Endothelial cell of umbilical vein (primary cell): Measurements from ENCODE around the gene MCM7. TPM values are rescaled to one million over a fixed set of nuclear protein-coding genes. Genes with fewer than 3 reads are reported as not detected.

Experiments
- BruUV-seq: library from RNA; stranded (reverse); fragments of 400-500 nt; replicated peaks from 2 replicates; lab custom pipeline; 2021; lab: Mats Ljungman, UMichigan
- CTCF ChIA-PET: fragments of 300-600, 350-600 bp; sonication (Branson Sonifier 250); formaldehyde crosslinking; loops from one replicate; lab custom pipeline; 2021; ENCODE audit warnings: antibody characterized with exemption, inconsistent platforms; lab: Charles Lee
- POLR2A ChIA-PET: fragments of 300-600, 350-600 bp; sonication (Branson Sonifier 250); formaldehyde crosslinking; loops from one replicate; lab custom pipeline; 2021; ENCODE audit warnings: antibody characterized with exemption, inconsistent platforms; lab: Charles Lee
- DNase-seq: peaks from one replicate; pipeline ENCODE4 v3.0.0-alpha.2; 2011; ENCODE audit warnings: low read depth, low spot score
- FAIRE-seq: peaks from 2 replicates; lab custom pipeline; 2011; peaks lifted over from hg19 to GRCh38; lab: Jason Lieb, UNC
- H2AFZ ChIP-seq: 2 replicates; pipeline ENCODE4 v1.6.0; 2012; ENCODE audit warnings: low read depth, low read length, control low read depth, inconsistent platforms
- H3K27ac ChIP-seq: 2 replicates; pipeline ENCODE4 v1.5.1; 2011; ENCODE audit warnings: low read depth, mild to moderate bottlenecking, control low read depth, low read length, moderate library complexity; ENCODE audit not compliant: insufficient read depth
- H3K27me3 ChIP-seq, 2 experiments: 2 replicates each; pipeline versions ENCODE4 v1.6.0 to v1.6.1; 2011; ENCODE audit warnings: low read length in 2 of 2, mixed read lengths in 1 of 2; ENCODE audit not compliant: control insufficient read depth in 2 of 2, insufficient read depth in 2 of 2
- H3K36me3 ChIP-seq, 2 experiments: 2 replicates in 1 of 2; 3 replicates in 1 of 2; pipeline ENCODE4 v1.5.1; 2011; ENCODE audit warnings: low read length in 2 of 2, mild to moderate bottlenecking in 1 of 2, moderate library complexity in 1 of 2; ENCODE audit not compliant: control insufficient read depth in 2 of 2, insufficient read depth in 2 of 2; ENCODE audit errors: extremely low read depth in 1 of 2
- H3K4me1 ChIP-seq: 3 replicates; pipeline ENCODE4 v1.5.1; 2011; ENCODE audit warnings: mild to moderate bottlenecking, low read length; ENCODE audit not compliant: control insufficient read depth, insufficient read depth; ENCODE audit errors: extremely low read depth
- H3K4me2 ChIP-seq: 2 replicates; pipeline ENCODE4 v1.6.1; 2011; ENCODE audit warnings: low read length, control low read depth, mixed read lengths; ENCODE audit not compliant: insufficient read depth
- H3K4me3 ChIP-seq, 3 experiments: fragments of 200-600 bp in 1 of 3; sonication (generic), shearing (Covaris generic) in 1 of 3; replicated peaks in 1 of 3; 2 replicates each; pipeline ENCODE4 v1.5.1; 2011 to 2016; ENCODE audit warnings: control low read depth in 3 of 3, low read length in 3 of 3, mild to moderate bottlenecking in 2 of 3, inconsistent platforms in 1 of 3, low read depth in 1 of 3, moderate library complexity in 1 of 3; ENCODE audit not compliant: insufficient read depth in 1 of 3
- H3K79me2 ChIP-seq: 2 replicates; pipeline ENCODE4 v1.6.0; 2012; ENCODE audit warnings: low read length, inconsistent platforms; ENCODE audit not compliant: control insufficient read depth, insufficient read depth
- H3K9ac ChIP-seq: replicated peaks from 2 replicates; pipeline ENCODE3; 2011; ENCODE audit warnings: low read length, control low read depth; ENCODE audit not compliant: insufficient read depth; ENCODE audit errors: extremely low read depth
- H3K9me1 ChIP-seq: replicated peaks from 3 replicates; pipeline ENCODE4 v1.6.0; 2011; ENCODE audit warnings: mild to moderate bottlenecking, low read length; ENCODE audit not compliant: control insufficient read depth, insufficient read depth; ENCODE audit errors: extremely low read depth
- H3K9me3 ChIP-seq: replicated peaks from 2 replicates; pipeline ENCODE4 v1.5.1; 2012; ENCODE audit warnings: low read length, inconsistent platforms; ENCODE audit not compliant: control insufficient read depth, insufficient read depth
- H4K20me1 ChIP-seq: replicated peaks from 2 replicates; pipeline ENCODE3; 2011; ENCODE audit warnings: mild to moderate bottlenecking, low read length; ENCODE audit not compliant: control insufficient read depth, insufficient read depth; ENCODE audit errors: extremely low read depth
- CTCF ChIP-seq, 2 donors: IDR thresholded peaks; 1 replicate in 1 of 2; 2 replicates in 1 of 2; pipeline ENCODE4 v1.5.1; 2011; ENCODE audit warnings: low read length in 2 of 2, mild to moderate bottlenecking in 2 of 2, moderate library complexity in 2 of 2, control low read depth in 1 of 2, inconsistent platforms in 1 of 2, low read depth in 1 of 2; ENCODE audit not compliant: insufficient read depth in 1 of 2; ENCODE audit errors: extremely low read depth in 1 of 2
- POLR2AphosphoS5 ChIP-seq: IDR thresholded peaks from 2 replicates; pipeline ENCODE4 v1.6.1; 2012; ENCODE audit warnings: low read depth, mild to moderate bottlenecking, control low read depth, low read length, moderate library complexity; ENCODE audit not compliant: insufficient read depth
- dilution Hi-C: fragments of 300-500 bp; cut with MboI; formaldehyde crosslinking; loops from one replicate; pipeline ENCODE4 v1.15.0; 2019; ENCODE audit warnings: low sequenced_read_pairs; ENCODE audit not compliant: extremely low pct_ligation_motif_present
- intact Hi-C: fragments of 100-400 bp; cut with micrococcal nuclease; formaldehyde crosslinking; loops from one replicate; pipeline ENCODE4 v1.10.0; 2022
- polyA plus RNA-seq, 4 experiments: library from polyadenylated mRNA; depleted of rRNA in 3 of 4; stranded (reverse) in 3 of 4; unstranded in 1 of 4; fragments of >200 nt; gene quantifications; 2 replicates each; pipeline versions ENCODE4 v1.2.1 to v1.2.3, GENCODE V29; 2011 to 2012; ENCODE audit warnings: missing spikeins in 1 of 4
- total RNA-seq: library from RNA; stranded (reverse); gene quantifications from 2 replicates; pipeline ENCODE4 v1.2.3, GENCODE V29; 2021

Gene MCM7
- total and polyA plus RNA-seq, 2 donors (not counting 3 experiments of a cell fraction or from before 2014, with no cell fraction given) = 156 to 187 TPM

GRCh38 chr7:100127866-100128636 is 26.9 kb upstream of the MCM7 start:
- no TSS peak for BruUV-seq
- no peak for DNase-seq
- Histone ChIP-seq H4K20me1 (no peaks in the 10 kb centered on the region), H3K9me1 (no peaks in the 10 kb centered on the region), H3K36me3 (peaks cover 0 to 2% of the 10 kb centered on the region in 2 experiments), H3K79me2 (no peaks in the 10 kb centered on the region), H3K9me3 (no peaks in the 10 kb centered on the region), H3K9ac (peak overlapping the region; percentile 99), H3K27ac (no peak overlapping the region), H3K27me3 (no peaks in the 10 kb centered on the region), H2AFZ (peak overlapping the region; percentile 77), H3K4me3 (peak overlapping the region; percentile 86 to 96 (median 93)), H3K4me2 (peak overlapping the region; percentile 72), H3K4me1 (peaks cover 11% of the 10 kb centered on the region)
- ChIA-PET CTCF (interaction anchor here (0.9 to 2.8 kb wide), 7 partner anchors 14 to 280 kb away, joined by 3 to 13 read pairs (median 4); partner anchors contain the start of genes AP4M1 and MCM7), POLR2A (interaction anchor here (0.9 to 1.0 kb wide), 2 partner anchors 27 to 113 kb away, joined by 3 to 4 read pairs; partner anchors contain the start of genes AP4M1, MCM7 and ZKSCAN1)
- dilution Hi-C loops (no loop called here), intact Hi-C loops (loop anchor here (2.0 to 5.0 kb wide), 2 partner anchors 41 to 136 kb away; no protein-coding TSS in a partner anchor)
- FAIRE-seq = no peak
- peak in 1 of 2 donors; percentile 1 for TF ChIP-seq CTCF (IDR thresholded peaks at IDR 0.05; ENCODE audit: extremely low read depth in 1 of 2, insufficient read depth in 1 of 2, low read depth in 1 of 2, low read length in 2 of 2)
- TF ChIP-seq POLR2AphosphoS5 = no peak
